ENCODE data around the gene PPP4R2. TPM values are rescaled to one million over a fixed set of nuclear protein-coding genes. Genes with fewer than 3 reads are reported as not detected.

PPP4R2 gene
- total RNA-seq, 1 donor from 2014 or later, result 24.3 TPM

- H3K9me3 ChIP-seq, result no peaks in the 10 kb centered on the region
- H3K27me3 ChIP-seq, result no peaks in the 10 kb centered on the region
- no peak for DNase-seq (ENCODE audit: extremely low spot score in 2 of 2)
- H3K4me1 ChIP-seq, result no peaks in the 10 kb centered on the region
- intact Hi-C loops (cut with DNase I), result loop anchor here (10.0 kb wide), 1 partner anchor 226 kb away; no protein-coding TSS in a partner anchor
- no peak overlapping the region for H3K4me3 ChIP-seq
- no peak overlapping the region for H3K27ac ChIP-seq
- TF ChIP-seq POLR2AphosphoS5 (IDR thresholded peaks at IDR 0.05; ENCODE audit: insufficient read depth in 1 of 2, low read depth in 1 of 2), result no peak
- TF ChIP-seq CTCF (IDR thresholded peaks at IDR 0.05), result no peak
- TF ChIP-seq POLR2A (IDR thresholded peaks at IDR 0.05), result no peak
- H3K36me3 ChIP-seq, result no peaks in the 10 kb centered on the region
Observed at GRCh38 chr3:73080216-73080966, 83.8 kb downstream of the PPP4R2 start.

DNA sequence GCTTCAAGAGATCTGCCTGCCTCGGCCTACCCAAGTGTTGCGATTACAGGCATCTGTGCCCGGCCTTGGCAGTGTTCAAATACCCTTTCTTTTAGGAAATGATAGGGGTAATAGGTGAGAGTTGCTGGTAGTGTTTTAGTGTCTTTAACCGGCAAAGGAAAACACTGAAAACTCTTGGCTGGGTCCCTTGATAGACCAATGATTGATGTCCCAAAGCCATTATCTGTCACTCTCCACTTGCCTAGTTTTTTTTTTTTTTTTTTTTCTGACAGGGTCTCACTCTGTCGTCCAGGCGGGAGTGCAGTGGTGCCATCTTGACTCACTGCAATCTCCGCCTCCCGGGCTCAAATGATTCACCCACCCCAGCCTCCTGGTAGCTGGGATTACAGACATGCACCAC lies 84.5 kb downstream of the PPP4R2 start:
- DNase-seq (ENCODE audit: extremely low spot score in 2 of 2), result no peak
- no peak overlapping the region for H3K27ac ChIP-seq
- peaks cover 5% of the 10 kb centered on the region for H3K4me1 ChIP-seq
- no peaks in the 10 kb centered on the region for H3K36me3 ChIP-seq
- no peak for TF ChIP-seq CTCF (IDR thresholded peaks at IDR 0.05)
- TF ChIP-seq POLR2AphosphoS5 (IDR thresholded peaks at IDR 0.05; ENCODE audit: insufficient read depth in 1 of 2, low read depth in 1 of 2), result no peak
- TF ChIP-seq POLR2A (IDR thresholded peaks at IDR 0.05), result no peak
- H3K9me3 ChIP-seq, result no peaks in the 10 kb centered on the region
- intact Hi-C loops (cut with DNase I), result loop anchor here (10.0 kb wide), 1 partner anchor 226 kb away; no protein-coding TSS in a partner anchor
- no peak overlapping the region for H3K4me3 ChIP-seq
- H3K27me3 ChIP-seq, result no peaks in the 10 kb centered on the region

DNA sequence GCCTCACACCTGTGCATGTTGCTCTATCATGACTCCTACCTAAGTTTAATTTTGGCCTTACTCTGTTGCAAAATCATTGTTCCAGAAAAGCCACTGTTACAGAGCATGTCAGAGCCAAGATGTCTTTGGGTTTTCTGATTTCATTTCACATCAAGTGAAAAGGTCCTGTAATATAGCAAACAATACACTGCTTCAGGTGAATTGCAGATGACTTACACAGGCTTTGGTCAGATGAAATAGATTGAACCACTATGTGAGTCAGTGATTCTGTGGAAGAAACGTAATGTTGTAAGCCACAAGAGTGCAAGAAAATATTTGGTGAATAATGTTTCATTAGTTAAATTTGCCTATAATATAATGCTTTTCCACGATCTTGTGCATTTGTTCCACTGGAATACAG lies 87.6 kb downstream of the PPP4R2 start:
- Histone ChIP-seq H3K9me3 (no peaks in the 10 kb centered on the region), H3K27ac (no peak overlapping the region), H3K4me1 (peaks cover 5% of the 10 kb centered on the region), H3K36me3 (no peaks in the 10 kb centered on the region), H3K27me3 (no peaks in the 10 kb centered on the region), H3K4me3 (no peak overlapping the region)
- TF ChIP-seq POLR2AphosphoS5 (IDR thresholded peaks at IDR 0.05; ENCODE audit: insufficient read depth in 1 of 2, low read depth in 1 of 2) (no peak), POLR2A (IDR thresholded peaks at IDR 0.05) (no peak), CTCF (IDR thresholded peaks at IDR 0.05) (no peak)
- no peak for DNase-seq (ENCODE audit: extremely low spot score in 2 of 2)
- intact Hi-C loops (cut with DNase I), result loop anchor here (10.0 kb wide), 1 partner anchor 229 kb away; no protein-coding TSS in a partner anchor

DNA sequence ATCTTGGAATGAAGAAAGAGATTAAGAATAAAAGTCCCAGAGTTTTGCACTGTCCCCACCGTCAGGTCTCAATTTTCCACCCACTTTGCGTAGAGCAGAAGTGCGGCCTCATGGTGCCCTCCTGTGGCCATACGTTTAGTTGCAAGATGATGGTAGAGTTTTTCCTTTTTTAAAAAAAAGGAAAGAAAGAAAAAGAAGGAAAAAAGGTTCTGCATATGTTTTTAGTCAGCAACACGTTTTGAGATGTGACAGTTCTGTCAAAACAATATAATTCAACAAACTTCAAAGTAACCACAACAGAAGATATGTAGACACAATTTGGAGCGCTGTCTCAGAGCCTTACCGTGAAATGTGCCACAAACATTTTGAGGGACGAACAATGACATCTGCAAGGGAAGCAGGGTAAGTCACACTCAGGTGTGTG lies 89.5 kb downstream of the PPP4R2 start:
- no peak for DNase-seq (ENCODE audit: extremely low spot score in 2 of 2)
- no peak overlapping the region for H3K27ac ChIP-seq
- H3K4me1 ChIP-seq, result peaks cover 5% of the 10 kb centered on the region
- no peaks in the 10 kb centered on the region for H3K36me3 ChIP-seq
- no peak overlapping the region for H3K4me3 ChIP-seq
- no peaks in the 10 kb centered on the region for H3K9me3 ChIP-seq
- TF ChIP-seq CTCF (IDR thresholded peaks at IDR 0.05) (peak; percentile 51 to 83 (median 63)), POLR2AphosphoS5 (IDR thresholded peaks at IDR 0.05; ENCODE audit: insufficient read depth in 1 of 2, low read depth in 1 of 2) (no peak), POLR2A (IDR thresholded peaks at IDR 0.05) (no peak)
- H3K27me3 ChIP-seq, result no peaks in the 10 kb centered on the region
- intact Hi-C loops (cut with DNase I), result loop anchor here (10.0 kb wide), 1 partner anchor 231 kb away; no protein-coding TSS in a partner anchor

DNA sequence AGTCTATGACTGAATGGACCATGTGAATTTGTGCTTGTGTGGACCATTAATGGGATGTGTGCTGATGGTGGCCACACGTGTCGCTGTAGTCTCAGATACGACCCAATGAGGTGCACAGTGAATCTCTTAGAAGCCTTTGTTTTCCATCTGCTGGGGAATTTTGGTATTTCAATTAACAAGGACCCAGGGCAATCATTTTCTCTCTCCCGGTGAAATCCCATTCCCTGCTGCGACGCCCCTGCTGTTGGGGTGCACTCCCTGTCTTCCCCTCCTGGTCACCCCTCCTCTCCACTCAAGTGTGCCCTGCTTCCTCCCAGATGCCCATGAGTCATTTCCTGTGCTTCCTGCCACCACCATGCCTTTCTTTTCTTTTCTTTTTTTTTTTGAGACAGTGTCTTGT lies 97.5 kb downstream of the PPP4R2 start:
- DNase-seq (ENCODE audit: extremely low spot score in 2 of 2), result no peak
- intact Hi-C loops (cut with DNase I), result no loop called here
- Histone ChIP-seq H3K4me3 (no peak overlapping the region), H3K27ac (no peak overlapping the region), H3K9me3 (no peaks in the 10 kb centered on the region), H3K36me3 (no peaks in the 10 kb centered on the region), H3K27me3 (no peaks in the 10 kb centered on the region), H3K4me1 (no peaks in the 10 kb centered on the region)
- TF ChIP-seq POLR2A (IDR thresholded peaks at IDR 0.05), result no peak
- no peak for TF ChIP-seq POLR2AphosphoS5 (IDR thresholded peaks at IDR 0.05; ENCODE audit: insufficient read depth in 1 of 2, low read depth in 1 of 2)
- TF ChIP-seq CTCF (IDR thresholded peaks at IDR 0.05), result no peak
